Ecto neural progenitor cell (in vitro differentiated cells): ENCODE results near the gene CASP8.
"Not testable (repeated sequence)": the region's sequence is repeated elsewhere in the genome, so short reads cannot be mapped to it uniquely, and the experiment has no call there.

ENCODE experiments used
- DNase-seq: peaks from one replicate; pipeline ENCODE4 v3.0.0-alpha.2; 2018; ENCODE audit warnings: low spot score

CASP8 gene

GRCh38 chr2:201270293-201271001 lies 10.1 kb downstream of the CASP8 start:
- no peak for DNase-seq

GRCh38 chr2:201271917-201272316 lies 11.6 kb downstream of the CASP8 start:
- no peak for DNase-seq

GRCh38 chr2:201273330-201273983 lies 13.1 kb downstream of the CASP8 start:
- no peak for DNase-seq

- no peak for DNase-seq
These were observed 14.7 kb downstream of the CASP8 start for GRCh38 chr2:201275069-201275468.

- DNase-seq: no peak
These were observed 15.7 kb downstream of the CASP8 start for GRCh38 chr2:201275990-201276389.

GRCh38 chr2:201276511-201276910 lies 16.2 kb downstream of the CASP8 start:
- no peak for DNase-seq

- DNase-seq: no peak
These were observed 18.7 kb downstream of the CASP8 start for GRCh38 chr2:201279079-201279478.

GRCh38 chr2:201280191-201281040 lies 20.1 kb downstream of the CASP8 start:
- no peak for DNase-seq

- DNase-seq: no peak
These were observed 25.2 kb downstream of the CASP8 start for GRCh38 chr2:201285499-201285898.

- DNase-seq: not testable (repeated sequence)
These were observed 30.3 kb downstream of the CASP8 start for GRCh38 chr2:201290457-201291148.

- DNase-seq: no peak
These were observed 38.2 kb downstream of the CASP8 start for GRCh38 chr2:201298462-201299052.

GRCh38 chr2:201299929-201300328 lies 39.6 kb downstream of the CASP8 start:
- not testable (repeated sequence) for DNase-seq

- no peak for DNase-seq
These were observed 47.5 kb downstream of the CASP8 start for GRCh38 chr2:201307876-201308275.

GRCh38 chr2:201308914-201309313 lies 48.6 kb downstream of the CASP8 start:
- DNase-seq: no peak

- DNase-seq: no peak
These were observed 53.0 kb downstream of the CASP8 start for GRCh38 chr2:201313362-201313761.

- DNase-seq: no peak
These were observed 59.2 kb downstream of the CASP8 start for GRCh38 chr2:201319511-201319910.

GRCh38 chr2:201320257-201320656 lies 59.9 kb downstream of the CASP8 start:
- no peak for DNase-seq

GRCh38 chr2:201320701-201321100 lies 60.4 kb downstream of the CASP8 start:
- no peak for DNase-seq

GRCh38 chr2:201322772-201323171 lies 62.4 kb downstream of the CASP8 start:
- no peak for DNase-seq

GRCh38 chr2:201327678-201328077 lies 67.3 kb downstream of the CASP8 start:
- no peak for DNase-seq

- DNase-seq: no peak
These were observed 69.1 kb downstream of the CASP8 start for GRCh38 chr2:201329409-201329808.
